Tibial nerve (tissue), 4 donors: ENCODE results near the gene TMUB2. TPM values are rescaled to one million over a fixed set of nuclear protein-coding genes. Genes with fewer than 3 reads are reported as not detected.
"Not testable (repeated sequence)": the region's sequence is repeated elsewhere in the genome, so short reads cannot be mapped to it uniquely, and the experiment has no call there.

Source experiments
- DNase-seq, 2 donors: peaks; one replicate each; pipeline ENCODE4 v3.0.0-alpha.2; 2019; ENCODE audit warnings: low spot score in 2 of 2
- H3K27ac ChIP-seq, 4 donors: fragments of 200-600 bp; sonication (generic) in 3 of 4; one replicate each; pipeline ENCODE4 v1.5.1; 2017 to 2019; ENCODE audit warnings: mild to moderate bottlenecking in 1 of 4
- H3K27me3 ChIP-seq, 2 donors: fragments of 200-600 bp; sonication (generic) in 1 of 2; one replicate each; pipeline versions ENCODE4 v1.5.1 to v1.6.0; 2017 to 2019
- H3K36me3 ChIP-seq, 3 donors: fragments of 200-600 bp; sonication (generic); one replicate each; pipeline ENCODE4 v1.5.1; 2018 to 2019
- H3K4me1 ChIP-seq, 4 donors: fragments of 200-600 bp; sonication (generic) in 3 of 4; one replicate each; pipeline ENCODE4 v1.5.1; 2017 to 2019
- H3K4me3 ChIP-seq, 4 donors: fragments of 200-600 bp; sonication (generic) in 3 of 4; one replicate each; pipeline ENCODE4 v1.5.1; 2017 to 2019; ENCODE audit warnings: mild to moderate bottlenecking in 1 of 4, moderate library complexity in 1 of 4
- H3K9me3 ChIP-seq, 4 donors: fragments of 200-600 bp; sonication (generic) in 3 of 4; one replicate each; pipeline ENCODE4 v1.5.1; 2017 to 2019
- CTCF ChIP-seq, 5 experiments: fragments of 200-600 bp in 3 of 5; fragments of 450-650 bp in 2 of 5; sonication (generic) in 3 of 5; IDR thresholded peaks; one replicate each; pipeline ENCODE4 v1.5.1; 2016 to 2019; ENCODE audit warnings: antibody characterized with exemption in 5 of 5, mild to moderate bottlenecking in 3 of 5, moderate library complexity in 2 of 5
- EP300 ChIP-seq, 2 donors: sonication (generic); formaldehyde crosslinking; IDR thresholded peaks; one replicate each; pipeline ENCODE4 v1.6.1; 2017; ENCODE audit warnings: antibody characterized with exemption in 2 of 2, mild to moderate bottlenecking in 1 of 2
- POLR2A ChIP-seq, 2 donors: fragments of 450-650 bp; IDR thresholded peaks; one replicate each; pipeline ENCODE4 v1.6.1; 2017; ENCODE audit warnings: antibody characterized with exemption in 2 of 2, mild to moderate bottlenecking in 2 of 2, moderate library complexity in 2 of 2
- WGBS, 2 donors: methylation state at CpG; one replicate each; pipeline ENCODE4 v1.1.5; 2018; 5-methylcytosine and 5-hydroxymethylcytosine counted together
- small RNA-seq: library from RNA; depleted of rRNA; stranded (forward); fragments of <200 nt; gene quantifications from one replicate; pipeline ENCODE3, GENCODE V24; 2016
- total RNA-seq, 4 donors: library from RNA; depleted of rRNA; stranded (reverse); fragments of >200 nt; gene quantifications; one replicate each; pipeline ENCODE4 v1.1.0, GENCODE V29; 2016

The TMUB2 gene
- total RNA-seq, 4 donors from 2014 or later, result 28.6 to 41.2 (median 35.6) TPM

GRCh38 chr17:44232061-44232460 lies 45.3 kb downstream of the TMUB2 start:
- Histone ChIP-seq H3K4me1 (no peaks in the 10 kb centered on the region), H3K36me3 (no peaks in the 10 kb centered on the region), H3K4me3 (no peak overlapping the region), H3K9me3 (no peaks in the 10 kb centered on the region), H3K27me3 (no peaks in the 10 kb centered on the region), H3K27ac (no peak overlapping the region)
- TF ChIP-seq CTCF (IDR thresholded peaks at IDR 0.05) (no peak), EP300 (IDR thresholded peaks at IDR 0.05) (no peak), POLR2A (IDR thresholded peaks at IDR 0.05) (no peak)
- no peak for DNase-seq
- 87 to 92% methylated on average over 7 of the region's 7 CpGs for WGBS, 2 donors

- 75 to 80% methylated on average over 5 of the region's 5 CpGs for WGBS, 2 donors
- no peak overlapping the region for H3K27ac ChIP-seq
- no peaks in the 10 kb centered on the region for H3K36me3 ChIP-seq
- TF ChIP-seq POLR2A (IDR thresholded peaks at IDR 0.05) (no peak), EP300 (IDR thresholded peaks at IDR 0.05) (no peak)
- DNase-seq, result no peak
- H3K4me3 ChIP-seq, result no peak overlapping the region
- no peaks in the 10 kb centered on the region for H3K9me3 ChIP-seq
- no peaks in the 10 kb centered on the region for H3K4me1 ChIP-seq
- no peaks in the 10 kb centered on the region for H3K27me3 ChIP-seq
Measured at GRCh38 chr17:44233582-44233981, 46.8 kb downstream of the TMUB2 start.

GRCh38 chr17:44235583-44235936 lies 48.8 kb downstream of the TMUB2 start:
- no peak for TF ChIP-seq CTCF (IDR thresholded peaks at IDR 0.05)
- TF ChIP-seq POLR2A (IDR thresholded peaks at IDR 0.05), result no peak
- no peak for TF ChIP-seq EP300 (IDR thresholded peaks at IDR 0.05)
- DNase-seq, result no peak
- Histone ChIP-seq H3K36me3 (no peaks in the 10 kb centered on the region), H3K4me3 (no peak overlapping the region), H3K4me1 (no peaks in the 10 kb centered on the region), H3K27ac (no peak overlapping the region), H3K27me3 (no peaks in the 10 kb centered on the region), H3K9me3 (no peaks in the 10 kb centered on the region)
- WGBS, 2 donors, result 72 to 77% methylated on average over 5 of the region's 5 CpGs

- WGBS, 2 donors, result 67 to 89% methylated on average over 5 of the region's 5 CpGs
- Histone ChIP-seq H3K36me3 (no peaks in the 10 kb centered on the region), H3K27me3 (no peaks in the 10 kb centered on the region)
Measured at GRCh38 chr17:44236444-44236991, 49.7 kb downstream of the TMUB2 start.

GRCh38 chr17:44237886-44238285 lies 51.1 kb downstream of the TMUB2 start:
- not testable (repeated sequence) for H3K4me3 ChIP-seq, DNase-seq, H3K36me3 ChIP-seq, H3K9me3 ChIP-seq, H3K27me3 ChIP-seq, H3K4me1 ChIP-seq, H3K27ac ChIP-seq
- 83 to 90% methylated on average over 8 to 16 of the region's 28 CpGs for WGBS, 2 donors

More at GRCh38 chr17:44236444-44236991, 49.7 kb downstream of the TMUB2 start:
- Histone ChIP-seq H3K4me3 (no peak overlapping the region), H3K9me3 (no peaks in the 10 kb centered on the region), H3K27ac (no peak overlapping the region), H3K4me1 (no peaks in the 10 kb centered on the region)
- DNase-seq, result no peak
- TF ChIP-seq EP300 (IDR thresholded peaks at IDR 0.05) (no peak), POLR2A (IDR thresholded peaks at IDR 0.05) (no peak), CTCF (IDR thresholded peaks at IDR 0.05) (no peak)

- Histone ChIP-seq H3K4me1 (peaks cover 0 to 6% (median 0%) of the 10 kb centered on the region in 4 donors), H3K36me3 (no peaks in the 10 kb centered on the region), H3K27ac (no peak overlapping the region), H3K9me3 (no peaks in the 10 kb centered on the region), H3K27me3 (no peaks in the 10 kb centered on the region), H3K4me3 (no peak overlapping the region)
- DNase-seq, result no peak
- TF ChIP-seq POLR2A (IDR thresholded peaks at IDR 0.05) (no peak), CTCF (IDR thresholded peaks at IDR 0.05) (no peak), EP300 (IDR thresholded peaks at IDR 0.05) (no peak)
- 73 to 76% methylated on average over 6 of the region's 6 CpGs for WGBS, 2 donors
Measured at GRCh38 chr17:44241106-44241624, 54.4 kb downstream of the TMUB2 start.

Small RNAs within 50 kb of the gene (small RNA-seq; reads per million reads assigned to genes)
- gene MIR6782, result not detected

Other genes with a start within 250 kb of the TMUB2 start
- not detected for gene PPY, start 244.5 kb upstream of the TMUB2 start, total RNA-seq
- 1 to 10 TPM in 1 of 4 donors, not detected in 3; 2.0 TPM for gene PYY, start 233.0 kb upstream of the TMUB2 start, total RNA-seq
- 1 to 10 TPM in 3 of 4 donors, under 1 TPM in 1; 0.84 to 7.2 (median 1.8) TPM for gene NAGS, start 182.3 kb upstream of the TMUB2 start, total RNA-seq
- 10 to 100 TPM; 28.6 to 41.2 (median 34.5) TPM for gene TMEM101, start 172.0 kb upstream of the TMUB2 start, total RNA-seq
- gene LSM12, start 120.3 kb upstream of the TMUB2 start, total RNA-seq, result 10 to 100 TPM; 18.2 to 37.2 (median 23.9) TPM
- gene G6PC3, start 116.2 kb upstream of the TMUB2 start, total RNA-seq, result 10 to 100 TPM; 24.9 to 68.7 (median 36.2) TPM
- 100 to 1,000 TPM in 3 of 4 donors, 10 to 100 TPM in 1; 99.8 to 201 (median 125) TPM for gene HDAC5, start 63.3 kb upstream of the TMUB2 start, total RNA-seq
- 1 to 10 TPM; 1.5 to 2.7 (median 2.1) TPM for gene HROB, start 45.0 kb upstream of the TMUB2 start, total RNA-seq
- gene ASB16, start 16.3 kb upstream of the TMUB2 start, total RNA-seq, result 1 to 10 TPM in 1 of 4 donors, not detected in 3; 2.7 TPM
- gene ATXN7L3, start 12.9 kb downstream of the TMUB2 start, total RNA-seq, result 10 to 100 TPM; 40.9 to 60.4 (median 52.7) TPM
- 10 to 100 TPM; 65.7 to 71.9 (median 69.3) TPM for gene UBTF, start 32.7 kb downstream of the TMUB2 start, total RNA-seq
- under 1 TPM in 1 of 4 donors, not detected in 3; 0.21 TPM for gene SLC4A1, start 81.2 kb downstream of the TMUB2 start, total RNA-seq
- gene RUNDC3A, start 121.6 kb downstream of the TMUB2 start, total RNA-seq, result not detected
- gene SLC25A39, start 137.9 kb downstream of the TMUB2 start, total RNA-seq, result 10 to 100 TPM; 51.3 to 99.0 (median 70.9) TPM
- 100 to 1,000 TPM; 159 to 223 (median 188) TPM for gene GRN, start 158.3 kb downstream of the TMUB2 start, total RNA-seq
- 1 to 10 TPM; 1.0 to 8.1 (median 5.2) TPM for gene FAM171A2, start 176.9 kb downstream of the TMUB2 start, total RNA-seq
- 1 to 10 TPM; 1.5 to 3.0 (median 2.8) TPM for gene ITGA2B, start 202.7 kb downstream of the TMUB2 start, total RNA-seq